CD4-positive, alpha-beta T cell (primary cell): Measurements from ENCODE around the gene SPOCK1. TPM values are rescaled to one million over a fixed set of nuclear protein-coding genes. Genes with fewer than 3 reads are reported as not detected.

Experiments used
- ATAC-seq: fragments of 200-7000 bp; cut with Tn5 transposase; one replicate; pipeline ENCODE4 v1.10.0; 2022; ENCODE audit warnings: mild to moderate bottlenecking; ENCODE audit not compliant: poor library complexity
- CTCF ChIA-PET: fragments of 350-600 bp; sonication (Branson Sonifier 250); formaldehyde crosslinking; loops from one replicate; lab custom pipeline; 2021; ENCODE audit warnings: antibody characterized with exemption, inconsistent platforms; lab: Charles Lee
- POLR2A ChIA-PET: fragments of 350-600 bp; sonication (Branson Sonifier 250); formaldehyde crosslinking; loops from one replicate; lab custom pipeline; 2021; ENCODE audit warnings: antibody characterized with exemption, inconsistent platforms; lab: Charles Lee
- DNase-seq, 14 experiments: peaks; one replicate each; pipeline ENCODE4 v3.0.0-alpha.2; 2013 to 2020; ENCODE audit warnings: mixed read lengths in 2 of 14
- H3K27ac ChIP-seq, 2 donors: one replicate each; pipeline versions ENCODE4 v1.5.1 to v1.7.0; 2013; ENCODE audit warnings: low read length in 2 of 2, low read depth in 1 of 2, mild to moderate bottlenecking in 1 of 2
- H3K27me3 ChIP-seq, 2 experiments: 1 replicate in 1 of 2; 2 replicates in 1 of 2; pipeline versions ENCODE4 v1.6.1 to v1.7.0; 2013; ENCODE audit warnings: low read length in 2 of 2, control low read depth in 1 of 2, mild to moderate bottlenecking in 1 of 2, moderate library complexity in 1 of 2; ENCODE audit not compliant: insufficient read depth in 2 of 2, control insufficient read depth in 1 of 2
- H3K36me3 ChIP-seq: one replicate; pipeline ENCODE4 v1.6.1; 2013; ENCODE audit warnings: low read length, control low read depth; ENCODE audit not compliant: insufficient read depth
- H3K4me1 ChIP-seq: one replicate; pipeline ENCODE4 v1.6.1; 2013; ENCODE audit warnings: low read length, control low read depth; ENCODE audit not compliant: insufficient read depth
- H3K4me3 ChIP-seq: one replicate; pipeline ENCODE4 v1.5.1; 2013; ENCODE audit warnings: mild to moderate bottlenecking, low read length, moderate library complexity
- H3K9me3 ChIP-seq, 2 experiments: 1 replicate in 1 of 2; 2 replicates in 1 of 2; pipeline versions ENCODE4 v1.6.1 to v1.7.0; 2013; ENCODE audit warnings: low read length in 2 of 2, mild to moderate bottlenecking in 2 of 2, control low read depth in 1 of 2, moderate library complexity in 1 of 2; ENCODE audit not compliant: control insufficient read depth in 1 of 2, insufficient read depth in 1 of 2
- H3K27ac Mint-ChIP-seq: one replicate; pipeline ENCODE4 v1.8.0; 2020; ENCODE audit warnings: mixed read lengths
- H3K27me3 Mint-ChIP-seq: one replicate; pipeline ENCODE4 v1.8.0; 2021; ENCODE audit warnings: mixed read lengths
- H3K36me3 Mint-ChIP-seq: one replicate; pipeline ENCODE4 v1.8.0; 2021; ENCODE audit warnings: low read depth, mixed read lengths
- H3K4me1 Mint-ChIP-seq: one replicate; pipeline ENCODE4 v1.8.0; 2021; ENCODE audit warnings: low read depth, mixed read lengths
- H3K4me3 Mint-ChIP-seq: one replicate; pipeline ENCODE4 v1.8.0; 2020; ENCODE audit warnings: mild to moderate bottlenecking, mixed read lengths
- H3K9me3 Mint-ChIP-seq: one replicate; pipeline ENCODE4 v1.8.0; 2020; ENCODE audit warnings: mixed read lengths
- intact Hi-C, 2 experiments: fragments of 100-400 bp; cut with DNase I in 1 of 2; cut with micrococcal nuclease in 1 of 2; formaldehyde crosslinking; loops; one replicate each; pipeline versions ENCODE4 v1.15.1 to v1.9.0; 2023 to 2025; cut with DNase I, micrococcal nuclease
- total RNA-seq, 174 experiments: library from RNA in 2 of 174; stranded (reverse) in 2 of 174; gene quantifications; one replicate each; pipeline ENCODE4 v1.2.3 and lab custom pipeline; 2021 to 2026
- TF ChIP-seq, protein P1 (sequence below): fragments of 200-600 bp; IDR thresholded peaks from one replicate; pipeline ENCODE4 v1.8.0; 2022; ENCODE audit warnings: antibody characterized with exemption, mild to moderate bottlenecking

The SPOCK1 gene
- total RNA-seq, 2 experiments from 2014 or later = not detected

DNA sequence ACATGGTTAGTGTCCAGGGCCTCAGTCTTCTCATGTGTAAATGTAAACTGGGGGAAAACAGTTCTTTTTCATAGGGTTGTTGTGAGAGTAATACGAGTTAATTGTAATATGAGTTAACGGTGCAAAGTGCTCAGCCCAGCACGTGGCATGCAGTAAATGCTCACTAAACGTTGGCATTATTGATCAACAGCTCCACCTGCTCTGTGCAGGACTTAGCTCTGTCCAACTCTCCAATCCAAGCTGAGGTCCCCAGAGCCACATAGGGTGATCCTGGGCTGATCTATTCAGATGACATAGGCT lies 28.3 kb downstream of the SPOCK1 start:
- Mint-ChIP-seq H3K4me1 (no peaks in the 10 kb centered on the region), H3K9me3 (no peaks in the 10 kb centered on the region), H3K4me3 (no peak overlapping the region), H3K36me3 (no peaks in the 10 kb centered on the region), H3K27ac (no peak overlapping the region), H3K27me3 (peaks cover 20% of the 10 kb centered on the region)
- H3K4me3 ChIP-seq = no peak overlapping the region
- no peaks in the 10 kb centered on the region for H3K36me3 ChIP-seq
- peaks cover 3 to 5% of the 10 kb centered on the region in 2 experiments for H3K27me3 ChIP-seq
- DNase-seq = no peak
- TF ChIP-seq, protein P1, sequence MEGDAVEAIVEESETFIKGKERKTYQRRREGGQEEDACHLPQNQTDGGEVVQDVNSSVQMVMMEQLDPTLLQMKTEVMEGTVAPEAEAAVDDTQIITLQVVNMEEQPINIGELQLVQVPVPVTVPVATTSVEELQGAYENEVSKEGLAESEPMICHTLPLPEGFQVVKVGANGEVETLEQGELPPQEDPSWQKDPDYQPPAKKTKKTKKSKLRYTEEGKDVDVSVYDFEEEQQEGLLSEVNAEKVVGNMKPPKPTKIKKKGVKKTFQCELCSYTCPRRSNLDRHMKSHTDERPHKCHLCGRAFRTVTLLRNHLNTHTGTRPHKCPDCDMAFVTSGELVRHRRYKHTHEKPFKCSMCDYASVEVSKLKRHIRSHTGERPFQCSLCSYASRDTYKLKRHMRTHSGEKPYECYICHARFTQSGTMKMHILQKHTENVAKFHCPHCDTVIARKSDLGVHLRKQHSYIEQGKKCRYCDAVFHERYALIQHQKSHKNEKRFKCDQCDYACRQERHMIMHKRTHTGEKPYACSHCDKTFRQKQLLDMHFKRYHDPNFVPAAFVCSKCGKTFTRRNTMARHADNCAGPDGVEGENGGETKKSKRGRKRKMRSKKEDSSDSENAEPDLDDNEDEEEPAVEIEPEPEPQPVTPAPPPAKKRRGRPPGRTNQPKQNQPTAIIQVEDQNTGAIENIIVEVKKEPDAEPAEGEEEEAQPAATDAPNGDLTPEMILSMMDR = no peak
- H3K4me1 ChIP-seq = no peaks in the 10 kb centered on the region
- no peak overlapping the region for H3K27ac ChIP-seq
- no peak for ATAC-seq
- intact Hi-C loops = no loop called here
- ChIA-PET CTCF (no interaction called here), POLR2A (no interaction called here)
- H3K9me3 ChIP-seq = no peaks in the 10 kb centered on the region

- H3K4me3 ChIP-seq = no peak overlapping the region
- CTCF ChIA-PET = no interaction called here
- POLR2A ChIA-PET = no interaction called here
- H3K27me3 ChIP-seq = peaks cover 3 to 5% of the 10 kb centered on the region in 2 experiments
- TF ChIP-seq, protein P1 = no peak
- Mint-ChIP-seq H3K36me3 (no peaks in the 10 kb centered on the region), H3K4me3 (no peak overlapping the region), H3K27me3 (peaks cover 20% of the 10 kb centered on the region), H3K9me3 (no peaks in the 10 kb centered on the region), H3K27ac (no peak overlapping the region), H3K4me1 (no peaks in the 10 kb centered on the region)
- H3K27ac ChIP-seq = no peak overlapping the region
- DNase-seq (no peak), ATAC-seq (no peak)
- H3K36me3 ChIP-seq = no peaks in the 10 kb centered on the region
- H3K9me3 ChIP-seq = no peaks in the 10 kb centered on the region
- H3K4me1 ChIP-seq = no peaks in the 10 kb centered on the region
- intact Hi-C loops = no loop called here
These were observed 28.8 kb downstream of the SPOCK1 start for GRCh38 chr5:137470111-137470920.

DNA sequence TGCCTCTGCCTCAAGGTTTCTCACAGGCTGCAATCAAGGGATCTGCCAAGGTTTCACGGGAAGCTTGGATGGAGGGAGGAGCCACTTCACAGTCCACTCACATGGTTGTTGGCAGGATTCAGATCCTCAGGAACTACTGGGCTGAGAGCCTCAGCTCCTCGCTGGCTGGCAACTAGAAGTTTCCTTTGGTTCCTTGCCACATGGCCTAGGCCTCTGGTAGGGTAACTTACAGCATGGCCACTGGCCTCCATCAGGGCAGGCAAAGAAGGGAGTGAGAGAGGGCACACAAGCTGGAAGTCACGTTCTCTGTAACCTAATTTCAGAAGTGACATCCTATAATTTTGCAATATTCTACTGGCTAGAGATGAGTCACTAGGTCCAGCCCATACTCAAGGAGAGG lies 32.2 kb downstream of the SPOCK1 start:
- peaks cover 18% of the 10 kb centered on the region for H3K27me3 Mint-ChIP-seq
- Histone ChIP-seq H3K9me3 (no peaks in the 10 kb centered on the region), H3K4me3 (no peak overlapping the region), H3K36me3 (no peaks in the 10 kb centered on the region), H3K4me1 (no peaks in the 10 kb centered on the region), H3K27ac (no peak overlapping the region), H3K27me3 (peaks cover 2 to 3% of the 10 kb centered on the region in 2 experiments)
- H3K4me3 Mint-ChIP-seq = no peak overlapping the region
- no peak for ATAC-seq
- intact Hi-C loops = no loop called here
- ChIA-PET CTCF (no interaction called here), POLR2A (interaction anchor here (0.7 kb wide), 1 partner anchor 10 kb away, joined by 3 read pairs; no protein-coding TSS in a partner anchor)
- no peaks in the 10 kb centered on the region for H3K9me3 Mint-ChIP-seq
- TF ChIP-seq, protein P1 = no peak
- DNase-seq = no peak
- no peak overlapping the region for H3K27ac Mint-ChIP-seq
- no peaks in the 10 kb centered on the region for H3K36me3 Mint-ChIP-seq
- no peaks in the 10 kb centered on the region for H3K4me1 Mint-ChIP-seq
